H9 (cell line): ENCODE results near the gene SYF2. TPM values are rescaled to one million over a fixed set of nuclear protein-coding genes. Genes with fewer than 3 reads are reported as not detected.

ENCODE experiments used
- DNase-seq: peaks from one replicate; pipeline ENCODE4 v3.0.0-alpha.2; 2017
- H2AFZ ChIP-seq: one replicate; pipeline ENCODE4 v1.6.1; 2013; ENCODE audit warnings: mild to moderate bottlenecking, low read length, control low read depth, moderate library complexity
- H2AK5ac ChIP-seq: 2 replicates; pipeline ENCODE4 v1.6.1; 2013; ENCODE audit warnings: low read length, control low read depth, mixed read lengths; ENCODE audit not compliant: insufficient read length
- H2BK120ac ChIP-seq: one replicate; pipeline ENCODE4 v1.6.1; 2013; ENCODE audit warnings: low read depth, mild to moderate bottlenecking, low read length, control low read depth, inconsistent platforms; ENCODE audit not compliant: poor library complexity, severe bottlenecking
- H2BK12ac ChIP-seq: 2 replicates; pipeline ENCODE4 v1.6.1; 2013; ENCODE audit warnings: low read length, control low read depth, mixed read lengths, low read depth; ENCODE audit not compliant: insufficient read length
- H2BK15ac ChIP-seq: 2 replicates; pipeline ENCODE4 v1.6.1; 2013; ENCODE audit warnings: low read depth, low read length, control low read depth
- H2BK20ac ChIP-seq: one replicate; pipeline ENCODE4 v1.6.1; 2013; ENCODE audit warnings: low read depth, mild to moderate bottlenecking, low read length, control low read depth, inconsistent platforms; ENCODE audit not compliant: poor library complexity, severe bottlenecking
- H2BK5ac ChIP-seq: 2 replicates; pipeline ENCODE4 v1.6.1; 2013; ENCODE audit warnings: low read length, control low read depth, mixed read lengths; ENCODE audit not compliant: insufficient read length
- H3K14ac ChIP-seq: 2 replicates; pipeline ENCODE4 v1.6.1; 2013; ENCODE audit warnings: low read length, control low read depth; ENCODE audit not compliant: insufficient read depth
- H3K18ac ChIP-seq: 2 replicates; pipeline ENCODE4 v1.6.1; 2013; ENCODE audit warnings: low read depth, mild to moderate bottlenecking, mixed read lengths, low read length, control low read depth; ENCODE audit not compliant: insufficient read length
- H3K23ac ChIP-seq: 2 replicates; pipeline ENCODE4 v1.6.1; 2013; ENCODE audit warnings: low read length, control low read depth, mixed read lengths, low read depth; ENCODE audit not compliant: insufficient read length
- H3K23me2 ChIP-seq: 2 replicates; pipeline ENCODE4 v1.6.1; 2013; ENCODE audit warnings: low read depth, mild to moderate bottlenecking, mixed read lengths, low read length, control low read depth; ENCODE audit not compliant: insufficient read length, poor library complexity, severe bottlenecking
- H3K27ac ChIP-seq: 2 replicates; pipeline ENCODE4 v1.5.1; 2013; ENCODE audit warnings: low read length, control low read depth, mixed read lengths, low read depth; ENCODE audit not compliant: insufficient read length
- H3K27me3 ChIP-seq: 2 replicates; pipeline ENCODE4 v1.6.1; 2013; ENCODE audit warnings: low read length, control low read depth, inconsistent platforms; ENCODE audit not compliant: insufficient read depth
- H3K4ac ChIP-seq: 2 replicates; pipeline ENCODE4 v1.6.1; 2013; ENCODE audit warnings: low read depth, mild to moderate bottlenecking, control low read depth, inconsistent platforms, low read length, moderate library complexity
- H3K4me1 ChIP-seq: 2 replicates; pipeline ENCODE4 v1.6.1; 2013; ENCODE audit warnings: low read length, control low read depth, inconsistent platforms; ENCODE audit not compliant: insufficient read depth
- H3K4me2 ChIP-seq: 2 replicates; pipeline ENCODE4 v1.6.1; 2013; ENCODE audit warnings: low read length, control low read depth, mixed read lengths; ENCODE audit not compliant: insufficient read length, insufficient read depth
- H3K56ac ChIP-seq: 2 replicates; pipeline ENCODE4 v1.6.1; 2013; ENCODE audit warnings: low read depth, mild to moderate bottlenecking, mixed read lengths, low read length, control low read depth; ENCODE audit not compliant: insufficient read length
- H3K79me1 ChIP-seq: 2 replicates; pipeline ENCODE4 v1.6.1; 2013; ENCODE audit warnings: low read depth, mild to moderate bottlenecking, moderate library complexity, low read length, control low read depth, inconsistent platforms; ENCODE audit not compliant: insufficient read depth, poor library complexity, severe bottlenecking
- H3K79me2 ChIP-seq: 2 replicates; pipeline ENCODE4 v1.6.1; 2013; ENCODE audit warnings: low read length, control low read depth, inconsistent platforms; ENCODE audit not compliant: insufficient read depth
- H3K9ac ChIP-seq: 2 replicates; pipeline ENCODE4 v1.6.1; 2013; ENCODE audit warnings: low read length, control low read depth, mixed read lengths; ENCODE audit not compliant: insufficient read length; ENCODE audit errors: extremely low read depth
- H3K9me3 ChIP-seq: one replicate; pipeline ENCODE4 v1.6.1; 2013; ENCODE audit warnings: low read depth, low read length, inconsistent platforms; ENCODE audit not compliant: control insufficient read depth
- H3T11ph ChIP-seq: one replicate; pipeline ENCODE4 v1.6.1; 2013; ENCODE audit warnings: mild to moderate bottlenecking, low read length, control low read depth, inconsistent platforms
- H4K20me1 ChIP-seq: one replicate; pipeline ENCODE4 v1.6.1; 2013; ENCODE audit not compliant: control insufficient read depth, insufficient read length, insufficient read depth
- H4K5ac ChIP-seq: 2 replicates; pipeline ENCODE4 v1.6.1; 2013; ENCODE audit warnings: low read depth, mild to moderate bottlenecking, mixed read lengths, low read length, control low read depth; ENCODE audit not compliant: insufficient read length
- H4K8ac ChIP-seq: replicated peaks from 2 replicates; pipeline ENCODE4 v1.6.1; 2013; ENCODE audit warnings: low read length, control low read depth, mixed read lengths, low read depth; ENCODE audit not compliant: insufficient read length
- H4K91ac ChIP-seq: 2 replicates; pipeline ENCODE4 v1.6.1; 2013; ENCODE audit warnings: low read depth, mild to moderate bottlenecking, moderate library complexity, mixed read lengths, low read length, control low read depth; ENCODE audit not compliant: insufficient read length
- H3K27ac Mint-ChIP-seq, 3 experiments: 2 replicates in 2 of 3; 3 replicates in 1 of 3; pipeline ENCODE4 v1.8.0; 2020 to 2021; ENCODE audit warnings: mixed read lengths in 3 of 3, mild to moderate bottlenecking in 1 of 3, moderate library complexity in 1 of 3
- H3K27me3 Mint-ChIP-seq: 2 replicates; pipeline ENCODE4 v1.8.0; 2021; ENCODE audit warnings: low read depth, mild to moderate bottlenecking, moderate library complexity, mixed read lengths
- H3K36me3 Mint-ChIP-seq, 3 experiments: 2 replicates in 2 of 3; 3 replicates in 1 of 3; pipeline ENCODE4 v1.8.0; 2020 to 2021; ENCODE audit warnings: low read depth in 3 of 3, mixed read lengths in 3 of 3; ENCODE audit not compliant: insufficient read depth in 1 of 3
- H3K4me1 Mint-ChIP-seq, 2 experiments: 2 replicates each; pipeline ENCODE4 v1.8.0; 2020; ENCODE audit warnings: mixed read lengths in 2 of 2
- H3K4me3 Mint-ChIP-seq, 2 experiments: 2 replicates in 1 of 2; 3 replicates in 1 of 2; pipeline ENCODE4 v1.8.0; 2020 to 2021; ENCODE audit warnings: mild to moderate bottlenecking in 2 of 2, mixed read lengths in 2 of 2, moderate library complexity in 1 of 2
- H3K9me3 Mint-ChIP-seq, 2 experiments: 2 replicates in 1 of 2; 3 replicates in 1 of 2; pipeline ENCODE4 v1.8.0; 2020; ENCODE audit warnings: mild to moderate bottlenecking in 2 of 2, mixed read lengths in 2 of 2, moderate library complexity in 1 of 2
- WGBS: extraction: QIAGEN DNeasy Blood & Tissue Kit; methylation state at CpG from one replicate; pipeline ENCODE4 v1.1.7; 2013; ENCODE audit warnings: missing lambda C conversion rate, low lambda C conversion rate, mixed read lengths; ENCODE audit not compliant: insufficient read length; ENCODE audit errors: extremely low coverage; 5-methylcytosine and 5-hydroxymethylcytosine counted together
- total RNA-seq: library from RNA; stranded (reverse); gene quantifications from 2 replicates; pipeline ENCODE4 v1.2.1, GENCODE V29; 2021
- TF ChIP-seq, protein P1 (sequence below): fragments of 200-600 bp; sonication (generic); conservative IDR thresholded peaks from 3 replicates; pipeline ENCODE4 v1.8.0; 2021; ENCODE audit warnings: antibody characterized with exemption, mild to moderate bottlenecking

SYF2 gene
- total RNA-seq, 1 experiment from 2014 or later, result 36.5 TPM

- H4K20me1 ChIP-seq, result no peaks in the 10 kb centered on the region
- no peak overlapping the region for H3K23ac ChIP-seq
- no peaks in the 10 kb centered on the region for H3K79me2 ChIP-seq
- Mint-ChIP-seq H3K27me3 (no peaks in the 10 kb centered on the region), H3K4me1 (peaks cover 25% of the 10 kb centered on the region in 2 experiments), H3K36me3 (no peaks in the 10 kb centered on the region), H3K9me3 (no peaks in the 10 kb centered on the region), H3K27ac (peak overlapping the region; percentile 12 to 44 (median 12); a peak in 4 of 7 replicates), H3K4me3 (peak overlapping the region in 1 of 2 experiments; percentile 11; a peak in 2 of 5 replicates)
- no peaks in the 10 kb centered on the region for H3K9me3 ChIP-seq
- no peaks in the 10 kb centered on the region for H3K79me1 ChIP-seq
- H2BK5ac ChIP-seq, result no peak overlapping the region
- no peaks in the 10 kb centered on the region for H3K23me2 ChIP-seq
- no peak overlapping the region for H4K91ac ChIP-seq
- no peak overlapping the region for H4K8ac ChIP-seq
- H3K56ac ChIP-seq, result no peak overlapping the region
- DNase-seq, result peak; percentile 43
- H2BK20ac ChIP-seq, result no peak overlapping the region
- H3K4ac ChIP-seq, result no peak overlapping the region
- H3T11ph ChIP-seq, result no peak overlapping the region
- no peak overlapping the region for H3K4me2 ChIP-seq
- H2AK5ac ChIP-seq, result no peak overlapping the region
- no peak overlapping the region for H2BK12ac ChIP-seq
- TF ChIP-seq, protein P1, sequence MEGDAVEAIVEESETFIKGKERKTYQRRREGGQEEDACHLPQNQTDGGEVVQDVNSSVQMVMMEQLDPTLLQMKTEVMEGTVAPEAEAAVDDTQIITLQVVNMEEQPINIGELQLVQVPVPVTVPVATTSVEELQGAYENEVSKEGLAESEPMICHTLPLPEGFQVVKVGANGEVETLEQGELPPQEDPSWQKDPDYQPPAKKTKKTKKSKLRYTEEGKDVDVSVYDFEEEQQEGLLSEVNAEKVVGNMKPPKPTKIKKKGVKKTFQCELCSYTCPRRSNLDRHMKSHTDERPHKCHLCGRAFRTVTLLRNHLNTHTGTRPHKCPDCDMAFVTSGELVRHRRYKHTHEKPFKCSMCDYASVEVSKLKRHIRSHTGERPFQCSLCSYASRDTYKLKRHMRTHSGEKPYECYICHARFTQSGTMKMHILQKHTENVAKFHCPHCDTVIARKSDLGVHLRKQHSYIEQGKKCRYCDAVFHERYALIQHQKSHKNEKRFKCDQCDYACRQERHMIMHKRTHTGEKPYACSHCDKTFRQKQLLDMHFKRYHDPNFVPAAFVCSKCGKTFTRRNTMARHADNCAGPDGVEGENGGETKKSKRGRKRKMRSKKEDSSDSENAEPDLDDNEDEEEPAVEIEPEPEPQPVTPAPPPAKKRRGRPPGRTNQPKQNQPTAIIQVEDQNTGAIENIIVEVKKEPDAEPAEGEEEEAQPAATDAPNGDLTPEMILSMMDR, result no peak
- no peak overlapping the region for H3K9ac ChIP-seq
- H3K14ac ChIP-seq, result no peak overlapping the region
- no peak overlapping the region for H3K18ac ChIP-seq
- H2AFZ ChIP-seq, result no peak overlapping the region
- H3K27ac ChIP-seq, result no peak overlapping the region
- H2BK15ac ChIP-seq, result no peak overlapping the region
- no CpG with 5 or more reads among the region's 2 CpGs for WGBS
- H4K5ac ChIP-seq, result no peak overlapping the region
- peaks cover 3% of the 10 kb centered on the region; the same call in 1 of the 2 replicates for H3K4me1 ChIP-seq
- H3K27me3 ChIP-seq, result no peaks in the 10 kb centered on the region
- no peak overlapping the region for H2BK120ac ChIP-seq
These were observed 21.6 kb upstream of the SYF2 start for GRCh38 chr1:25253911-25254310.
